Subcutaneous preadipocyte (primary cell): ENCODE data around the gene RNF10. TPM values are rescaled to one million over a fixed set of nuclear protein-coding genes. Genes with fewer than 3 reads are reported as not detected.

ENCODE experiments used
- small RNA-seq: library from RNA; depleted of rRNA; stranded (forward); fragments of <200 nt; gene quantifications from one replicate; pipeline ENCODE3, GENCODE V24; 2012
- total RNA-seq: library from RNA; depleted of rRNA; stranded (reverse); fragments of >200 nt; gene quantifications from 2 replicates; pipeline ENCODE4 v1.2.3, GENCODE V29; 2012

RNF10 gene
- 103 and 107 TPM in 2 replicates for total RNA-seq

GRCh38 chr12:120534203-120534702 lies at the start of gene RNF10:
Gene RNF10, plus strand, starts transcription at chr12:120534356. Its CDS starts 456 bp downstream, at chr12:120534812.

GRCh38 chr12:120495731-120496412 lies 38.3 kb upstream of the RNF10 start, which contains the start of gene DYNLL1:
Gene DYNLL1, plus strand, starts transcription at chr12:120496113. Its CDS starts 309 bp downstream, at chr12:120496422.

GRCh38 chr12:120528861-120529525 lies 5.2 kb upstream of the RNF10 start, which contains the start of gene COQ5:
Gene COQ5, minus strand, starts transcription at chr12:120529158. Its CDS starts 17 bp downstream, at chr12:120529141.

DNA sequence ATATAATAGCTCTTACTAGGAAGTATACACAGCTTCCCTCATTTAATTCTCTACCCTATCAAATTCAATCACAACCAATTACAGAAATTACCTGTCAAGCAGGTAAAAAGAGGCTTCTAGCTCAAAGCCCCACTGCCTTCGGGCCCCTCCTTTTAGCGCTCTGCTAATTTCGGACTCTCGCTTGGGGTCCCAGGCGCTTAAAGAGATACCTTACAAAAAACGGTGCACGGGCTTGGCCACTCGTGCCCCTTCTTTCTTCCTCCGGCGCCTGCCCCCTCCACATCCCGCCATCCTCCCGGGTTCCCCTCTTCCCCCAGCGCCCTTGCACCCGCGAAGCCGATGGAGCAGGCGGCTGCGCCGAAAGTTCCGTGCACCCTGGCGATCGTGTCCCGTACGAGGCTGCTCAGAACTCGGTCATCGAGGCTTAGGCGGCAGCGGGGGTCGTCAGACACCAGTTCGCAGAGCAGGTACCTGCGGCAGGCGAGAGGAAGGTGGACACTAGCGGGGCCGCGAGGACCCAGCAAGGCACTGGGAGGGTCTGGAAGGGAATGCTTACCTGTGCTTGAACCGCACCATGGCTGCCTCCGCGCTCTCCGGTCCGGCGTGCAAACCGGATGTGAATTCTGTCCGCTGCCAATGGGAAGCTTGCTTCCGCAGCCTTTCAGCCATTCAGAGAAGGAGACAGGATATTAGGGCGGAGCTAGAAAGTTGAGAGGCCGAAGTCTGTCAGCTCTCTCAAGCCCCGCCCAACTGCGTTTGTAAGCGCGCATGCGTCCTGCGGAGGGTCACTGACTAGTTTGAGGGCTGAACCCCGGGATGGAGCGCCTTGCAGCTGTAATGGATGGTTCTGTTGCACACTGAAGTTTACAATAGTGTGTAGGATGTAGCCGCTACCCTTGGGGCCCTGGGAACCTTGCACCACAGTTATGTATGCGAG lies 46.9 kb downstream of the RNF10 start, which contains the start of gene POP5:
TSS of gene POP5 (minus strand) at position 616 of the 937 bp plus-strand sequence. CDS start at position 576, 40 bp downstream.

Small RNA genes within 50 kb of the gene (small RNA-seq; reads per million reads assigned to genes)
- not detected for gene RF00019

Other genes with a start within 250 kb of the RNF10 start
- gene RNU4-2, start 242.5 kb upstream of the RNF10 start, total RNA-seq: under 0.01 TPM in 2 replicates
- gene RNU4-1, start 241.1 kb upstream of the RNF10 start, total RNA-seq: under 0.01 TPM in 2 replicates
- gene SIRT4, start 232.0 kb upstream of the RNF10 start, total RNA-seq: 0.59 and 0.73 TPM in 2 replicates
- gene PLA2G1B, start 206.6 kb upstream of the RNF10 start, total RNA-seq: not detected in 2 replicates
- under 0.01 TPM in 1 of 2 replicates, not detected in the other for gene MSI1, start 165.2 kb upstream of the RNF10 start, total RNA-seq
- gene COX6A1, start 96.2 kb upstream of the RNF10 start, total RNA-seq: 197 and 321 TPM in 2 replicates
- gene TRIAP1, start 88.0 kb upstream of the RNF10 start, total RNA-seq: 23.9 and 28.0 TPM in 2 replicates
- 20.2 and 25.8 TPM in 2 replicates for gene GATC, start 87.9 kb upstream of the RNF10 start, total RNA-seq
- gene SRSF9, start 64.6 kb upstream of the RNF10 start, total RNA-seq: 116 and 137 TPM in 2 replicates
- gene DYNLL1, start 38.2 kb upstream of the RNF10 start, total RNA-seq: 208 and 216 TPM in 2 replicates
- 18.0 and 19.5 TPM in 2 replicates for gene COQ5, start 5.2 kb upstream of the RNF10 start, total RNA-seq
- 34.0 and 40.4 TPM in 2 replicates for gene POP5, start 47.0 kb downstream of the RNF10 start, total RNA-seq
- 0.20 and 0.37 TPM in 2 replicates for gene CABP1, start 106.3 kb downstream of the RNF10 start, total RNA-seq
- gene MLEC, start 152.8 kb downstream of the RNF10 start, total RNA-seq: 64.7 and 110 TPM in 2 replicates
- gene UNC119B, start 176.1 kb downstream of the RNF10 start, total RNA-seq: 14.0 and 16.8 TPM in 2 replicates
- 10.6 and 10.7 TPM in 2 replicates for gene ACADS, start 191.5 kb downstream of the RNF10 start, total RNA-seq